ENCODE measurements around the gene MRPL20.
A peak's percentile ranks its signal among the peaks of the same experiment; 100 is the strongest.
"Not testable (repeated sequence)": the region's sequence is repeated elsewhere in the genome, so short reads cannot be mapped to it uniquely, and the experiment has no call there.

The MRPL20 gene

GRCh38 chr1:1403653-1404052 is 3.4 kb downstream of the MRPL20 start:
- DNase-seq = no peak

GRCh38 chr1:1402901-1403392 is 4.1 kb downstream of the MRPL20 start:
- DNase-seq = not testable (repeated sequence)

- DNase-seq = no peak
Observed at GRCh38 chr1:1402072-1402900, 4.8 kb downstream of the MRPL20 start.

- no peak for DNase-seq
Observed at GRCh38 chr1:1401457-1402010, 5.6 kb downstream of the MRPL20 start.

GRCh38 chr1:1400576-1401456 is 6.3 kb downstream of the MRPL20 start:
- no peak for DNase-seq

GRCh38 chr1:1399872-1400575 is 7.1 kb downstream of the MRPL20 start:
- no peak for DNase-seq

GRCh38 chr1:1399187-1399871 is 7.8 kb downstream of the MRPL20 start, which contains the start of gene CCNL2:
CCNL2 (minus strand) TSS chr1:1399335; CDS start chr1:1399306, 29 bp downstream.
- DNase-seq = peak; percentile 99

- no peak for DNase-seq
Observed at GRCh38 chr1:1398677-1399186, 8.4 kb downstream of the MRPL20 start.

GRCh38 chr1:1397839-1398523 is 9.1 kb downstream of the MRPL20 start:
- no peak for DNase-seq

GRCh38 chr1:1395166-1395565 is 11.9 kb downstream of the MRPL20 start:
- no peak for DNase-seq

- no peak for DNase-seq
Observed at GRCh38 chr1:1394116-1394515, 13.0 kb downstream of the MRPL20 start.

- DNase-seq = no peak
Observed at GRCh38 chr1:1393428-1393827, 13.7 kb downstream of the MRPL20 start.

- DNase-seq = no peak
Observed at GRCh38 chr1:1393014-1393413, 14.1 kb downstream of the MRPL20 start.

- DNase-seq = no peak
Observed at GRCh38 chr1:1391225-1391624, 15.9 kb downstream of the MRPL20 start.

- no peak for DNase-seq
Observed at GRCh38 chr1:1390675-1391074, 16.4 kb downstream of the MRPL20 start.

- no peak for DNase-seq
Observed at GRCh38 chr1:1388078-1388472, 19.0 kb downstream of the MRPL20 start.

GRCh38 chr1:1387098-1388077 is 19.7 kb downstream of the MRPL20 start:
- no peak for DNase-seq

GRCh38 chr1:1385931-1386330 is 21.2 kb downstream of the MRPL20 start:
- DNase-seq = no peak

- not testable (repeated sequence) for DNase-seq
Observed at GRCh38 chr1:1385339-1385738, 21.8 kb downstream of the MRPL20 start.

- no peak for DNase-seq
Observed at GRCh38 chr1:1381294-1381693, 25.8 kb downstream of the MRPL20 start.
